T-helper 1 cell treated with Interleukin-12 subunit alpha and Interleukin-12 subunit beta and Interleukin-4 antibody, amounts not matched to agents 30 ng/mL and 1 ng/mL, for 36 hours (primary cell): ENCODE results near the gene SGCE. TPM values are rescaled to one million over a fixed set of nuclear protein-coding genes. Genes with fewer than 3 reads are reported as not detected.
"Not testable (repeated sequence)": the region's sequence is repeated elsewhere in the genome, so short reads cannot be mapped to it uniquely, and the experiment has no call there.

Source experiments
- intact Hi-C: fragments of 100-400 bp; cut with micrococcal nuclease; formaldehyde crosslinking; loops from one replicate; pipeline ENCODE4 v1.15.1; 2024
- total RNA-seq: library from RNA; stranded (reverse); gene quantifications from 2 replicates; pipeline ENCODE4 v1.2.3, GENCODE V29; 2022

The SGCE gene
- total RNA-seq: 0.32 and 0.46 TPM in 2 replicates

GRCh38 chr7:94655848-94656657, at the start of gene SGCE:
Gene SGCE, minus strand, starts transcription at chr7:94656133. Its CDS starts 35 bp downstream, at chr7:94656098.
- intact Hi-C loops: loop anchor here (2.0 to 10.0 kb wide), 6 partner anchors 35 to 1539 kb away; partner anchors contain the start of genes COL1A2 and SAMD9

- intact Hi-C loops: not testable (repeated sequence)
These were observed 49.5 kb upstream of the SGCE start for GRCh38 chr7:94705155-94706021.

GRCh38 chr7:94701555-94701973, 45.6 kb upstream of the SGCE start:
- intact Hi-C loops: no loop called here

- intact Hi-C loops: no loop called here
These were observed 45.1 kb upstream of the SGCE start for GRCh38 chr7:94700926-94701554.

GRCh38 chr7:94698275-94698674, 42.3 kb upstream of the SGCE start:
- intact Hi-C loops: no loop called here

GRCh38 chr7:94697035-94697974, 41.4 kb upstream of the SGCE start:
- intact Hi-C loops: no loop called here

- intact Hi-C loops: no loop called here
These were observed 31.9 kb upstream of the SGCE start for GRCh38 chr7:94687810-94688209.

GRCh38 chr7:94687076-94687475, 31.1 kb upstream of the SGCE start:
- intact Hi-C loops: no loop called here

GRCh38 chr7:94683066-94683465, 27.1 kb upstream of the SGCE start:
- intact Hi-C loops: no loop called here

GRCh38 chr7:94679358-94679757, 23.4 kb upstream of the SGCE start:
- intact Hi-C loops: no loop called here

- intact Hi-C loops: no loop called here
These were observed 20.5 kb upstream of the SGCE start for GRCh38 chr7:94676431-94676830.

GRCh38 chr7:94675356-94675755, 19.4 kb upstream of the SGCE start:
- intact Hi-C loops: no loop called here

- intact Hi-C loops: no loop called here
These were observed 15.7 kb upstream of the SGCE start for GRCh38 chr7:94671444-94672235.

GRCh38 chr7:94669773-94670495, 14.0 kb upstream of the SGCE start:
- intact Hi-C loops: no loop called here

GRCh38 chr7:94666879-94667587, 11.1 kb upstream of the SGCE start:
- intact Hi-C loops: no loop called here

- intact Hi-C loops: no loop called here
These were observed 9.5 kb upstream of the SGCE start for GRCh38 chr7:94665426-94665825.

- intact Hi-C loops: no loop called here
These were observed 8.1 kb upstream of the SGCE start for GRCh38 chr7:94664023-94664422.

GRCh38 chr7:94662548-94662947, 6.6 kb upstream of the SGCE start:
- intact Hi-C loops: no loop called here

- intact Hi-C loops: no loop called here
These were observed 4.1 kb upstream of the SGCE start for GRCh38 chr7:94660006-94660405.
